HCT116 (cell line): ENCODE data around the gene HPCAL4. TPM values are rescaled to one million over a fixed set of nuclear protein-coding genes. Genes with fewer than 3 reads are reported as not detected.

Experiments used
- ATAC-seq: fragments of 200-7000 bp; cut with Tn5 transposase; 2 replicates; pipeline ENCODE4 v1.9.1; 2020; ENCODE audit warnings: mild to moderate bottlenecking, moderate library complexity
- BruUV-seq: library from RNA; stranded (reverse); fragments of 400-500 nt; replicated peaks from 2 replicates; lab custom pipeline; 2021; lab: Mats Ljungman, UMichigan
- CTCF ChIA-PET: fragments of 300-600 bp; sonication (Branson Sonifier 250); formaldehyde crosslinking; loops from one replicate; lab custom pipeline; 2021; ENCODE audit warnings: antibody characterized with exemption; lab: Charles Lee
- POLR2A ChIA-PET: fragments of 300-600, 350-600 bp; sonication (Branson Sonifier 250); formaldehyde crosslinking; loops from one replicate; lab custom pipeline; 2021; ENCODE audit warnings: antibody characterized with exemption; lab: Charles Lee
- RAD21 ChIA-PET, 2 experiments: fragments of 300-600 bp; sonication (Branson Sonifier 250); formaldehyde crosslinking; loops; one replicate each; lab custom pipeline; 2023; ENCODE audit warnings: low total read pairs in 2 of 2; ENCODE audit not compliant: uncharacterized antibody in 2 of 2, unreplicated experiment in 2 of 2, low non-redundant PET in 1 of 2; lab: Charles Lee
- DNase-seq: peaks from one replicate; pipeline ENCODE4 v3.0.0-alpha.2; 2010; ENCODE audit warnings: low read depth, low spot score
- H2AFZ ChIP-seq: fragments of 200-600 bp; shearing (Covaris generic), sonication (generic); 2 replicates; pipeline ENCODE4 v1.6.1; 2017; ENCODE audit warnings: low read depth, mixed run types, mixed read lengths, antibody characterized with exemption, low read length; ENCODE audit not compliant: poor library complexity, severe bottlenecking
- H3K27ac ChIP-seq: 2 replicates; pipeline ENCODE4 v1.5.1; 2012; ENCODE audit warnings: low read depth, low read length
- H3K27me3 ChIP-seq: fragments of 200-600 bp; sonication (generic); 2 replicates; pipeline ENCODE4 v1.6.1; 2016; ENCODE audit warnings: mixed run types, low read length, mixed read lengths; ENCODE audit not compliant: insufficient read depth
- H3K36me3 ChIP-seq, 2 experiments: fragments of 200-500 bp in 1 of 2; fragments of 200-600 bp in 1 of 2; sonication (Bioruptor generic) in 1 of 2; sonication (generic) in 1 of 2; 2 replicates each; pipeline versions ENCODE4 v1.5.1 to v1.6.1; 2014 to 2016; ENCODE audit warnings: low read length in 2 of 2, inconsistent platforms in 1 of 2, mixed read lengths in 1 of 2, mixed run types in 1 of 2; ENCODE audit not compliant: insufficient read depth in 2 of 2, control insufficient read depth in 1 of 2
- H3K4me1 ChIP-seq, 2 experiments: fragments of 200-600 bp in 1 of 2; sonication (generic) in 1 of 2; 2 replicates each; pipeline versions ENCODE4 v1.5.1 to v1.6.1; 2012 to 2017; ENCODE audit warnings: low read length in 2 of 2, inconsistent platforms in 1 of 2, mild to moderate bottlenecking in 1 of 2, mixed read lengths in 1 of 2, mixed run types in 1 of 2, moderate library complexity in 1 of 2; ENCODE audit not compliant: insufficient read depth in 2 of 2, control insufficient read depth in 1 of 2
- H3K4me2 ChIP-seq: fragments of 200-600 bp; sonication (generic); 2 replicates; pipeline ENCODE4 v1.6.1; 2017; ENCODE audit warnings: mixed run types, low read length, mixed read lengths
- H3K4me3 ChIP-seq, 2 experiments: fragments of 200-600 bp in 1 of 2; sonication (generic) in 1 of 2; replicated peaks in 1 of 2; 2 replicates each; pipeline ENCODE4 v1.5.1; 2011 to 2016; ENCODE audit warnings: low read length in 2 of 2, control low read depth in 1 of 2, low read depth in 1 of 2, mild to moderate bottlenecking in 1 of 2, mixed read lengths in 1 of 2, mixed run types in 1 of 2
- H3K79me2 ChIP-seq: fragments of 200-600 bp; sonication (generic); 2 replicates; pipeline ENCODE4 v1.6.1; 2017; ENCODE audit warnings: mild to moderate bottlenecking, mixed run types, low read length, moderate library complexity, mixed read lengths; ENCODE audit not compliant: insufficient read depth
- H3K9ac ChIP-seq: fragments of 200-600 bp; sonication (generic); 2 replicates; pipeline ENCODE4 v1.6.1; 2016; ENCODE audit warnings: low read length, mixed read lengths
- H3K9me2 ChIP-seq: fragments of 200-600 bp; sonication (generic), shearing (Covaris generic); 2 replicates; pipeline ENCODE4 v1.6.1; 2017; ENCODE audit warnings: mixed run types, mild to moderate bottlenecking, moderate library complexity; ENCODE audit not compliant: insufficient read depth
- H3K9me3 ChIP-seq, 2 experiments: fragments of 200-500 bp in 1 of 2; fragments of 200-600 bp in 1 of 2; sonication (Bioruptor generic) in 1 of 2; sonication (generic) in 1 of 2; 2 replicates each; pipeline ENCODE4 v1.6.1; 2014 to 2017; ENCODE audit warnings: low read length in 2 of 2, mixed read lengths in 2 of 2, inconsistent platforms in 1 of 2, low read depth in 1 of 2, mild to moderate bottlenecking in 1 of 2, mixed run types in 1 of 2, moderate library complexity in 1 of 2; ENCODE audit not compliant: control insufficient read depth in 1 of 2, insufficient read depth in 1 of 2
- H4K20me1 ChIP-seq: fragments of 200-600 bp; sonication (generic), shearing (Covaris generic); 2 replicates; pipeline ENCODE4 v1.6.1; 2017; ENCODE audit warnings: mixed run types, mild to moderate bottlenecking, moderate library complexity; ENCODE audit not compliant: insufficient read depth
- CBX3 ChIP-seq: IDR thresholded peaks from 2 replicates; pipeline ENCODE4 v1.6.1; 2012; ENCODE audit warnings: low read depth
- CEBPB ChIP-seq: IDR thresholded peaks from 2 replicates; pipeline ENCODE4 v1.6.1; 2012; ENCODE audit warnings: low read depth
- EZH2phosphoT487 ChIP-seq: fragments of 200-600 bp; IDR thresholded peaks from 2 replicates; pipeline ENCODE4 v1.6.1; 2018; ENCODE audit warnings: antibody characterized with exemption, borderline replicate concordance
- FOSL1 ChIP-seq: IDR thresholded peaks from 2 replicates; pipeline ENCODE4 v1.6.1; 2012; ENCODE audit warnings: low read depth
- JUND ChIP-seq: IDR thresholded peaks from 2 replicates; pipeline ENCODE4 v1.6.1; 2012
- POLR2A ChIP-seq: IDR thresholded peaks from 2 replicates; pipeline ENCODE4 v1.7.0; 2011; ENCODE audit warnings: borderline replicate concordance; ENCODE audit not compliant: insufficient read depth, insufficient read length; ENCODE audit errors: extremely low read depth
- POLR2AphosphoS5 ChIP-seq: IDR thresholded peaks from 2 replicates; pipeline ENCODE4 v1.6.1; 2011; ENCODE audit warnings: mild to moderate bottlenecking, low read depth, low read length, moderate library complexity
- SIN3A ChIP-seq: IDR thresholded peaks from 2 replicates; pipeline ENCODE4 v1.6.1; 2012; ENCODE audit warnings: low read depth
- SP1 ChIP-seq: IDR thresholded peaks from 2 replicates; pipeline ENCODE4 v1.6.1; 2012; ENCODE audit warnings: low read depth
- SRF ChIP-seq: IDR thresholded peaks from 2 replicates; pipeline ENCODE4 v1.6.1; 2012; ENCODE audit warnings: low read depth
- TCF7L2 ChIP-seq: IDR thresholded peaks from 2 replicates; pipeline ENCODE4 v1.7.0; 2011; ENCODE audit warnings: borderline replicate concordance, inconsistent platforms; ENCODE audit not compliant: insufficient read depth, insufficient read length; ENCODE audit errors: extremely low read depth
- YY1 ChIP-seq: IDR thresholded peaks from 2 replicates; pipeline ENCODE4 v1.6.1; 2011; ENCODE audit warnings: low read length, low read depth, moderate library complexity, mild to moderate bottlenecking; ENCODE audit not compliant: insufficient replicate concordance; ENCODE audit errors: extremely low read depth
- ZFX ChIP-seq: fragments of 450-650 bp; IDR thresholded peaks from 2 replicates; pipeline ENCODE4 v1.6.1; 2017
- ZNF274 ChIP-seq: fragments of 200-500 bp; sonication (Bioruptor generic); IDR thresholded peaks from 2 replicates; pipeline ENCODE4 v1.6.1; 2014; ENCODE audit warnings: mild to moderate bottlenecking, low read depth, low read length, inconsistent platforms
- intact Hi-C: fragments of 100-400 bp; cut with micrococcal nuclease; formaldehyde crosslinking; loops from 2 replicates; pipeline ENCODE4 v1.10.0; 2022
- total RNA-seq: library from RNA; stranded (reverse); gene quantifications from one replicate; pipeline ENCODE4 v1.2.1, GENCODE V29; 2021; ENCODE audit not compliant: unreplicated experiment
- TF ChIP-seq, protein P1 (sequence below): IDR thresholded peaks from 2 replicates; pipeline ENCODE4 v1.6.1; 2012
- TF ChIP-seq, protein P2 (sequence below), 3 experiments: fragments of 200-600 bp in 1 of 3; sonication (generic) in 1 of 3; IDR thresholded peaks in 2 of 3; conservative IDR thresholded peaks in 1 of 3; 2 replicates each; pipeline ENCODE4 v1.5.1; 2012 to 2017; ENCODE audit warnings: low read depth in 2 of 3, low read length in 2 of 3, antibody characterized with exemption in 1 of 3, borderline replicate concordance in 1 of 3, control low read depth in 1 of 3, mild to moderate bottlenecking in 1 of 3, mixed read lengths in 1 of 3, mixed run types in 1 of 3, moderate library complexity in 1 of 3; ENCODE audit not compliant: insufficient read depth in 1 of 3
- TF ChIP-seq, protein P3 (sequence below): IDR thresholded peaks from 2 replicates; pipeline ENCODE4 v1.6.1; 2012; ENCODE audit warnings: low read depth

HPCAL4 gene
- total RNA-seq, 1 experiment from 2014 or later: 5.2 TPM

DNA sequence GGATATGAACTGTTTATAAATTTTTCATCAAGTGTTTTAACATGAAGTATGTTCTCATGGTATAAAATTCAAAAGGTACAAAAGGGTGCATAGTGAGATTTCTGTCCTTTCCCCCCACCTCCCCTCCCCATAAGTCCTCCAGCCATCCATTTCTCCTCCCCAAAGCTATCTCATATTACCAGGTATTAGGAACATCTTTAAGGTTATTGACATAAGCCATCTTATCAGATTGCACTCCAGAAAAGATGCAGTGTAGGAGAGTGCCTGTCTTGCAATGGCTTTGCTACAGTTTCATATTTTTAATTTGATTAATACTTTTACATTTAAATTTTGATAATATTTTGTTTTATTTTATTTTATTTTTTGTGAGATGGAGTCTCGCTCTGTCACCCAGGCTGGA, 13.5 kb upstream of the HPCAL4 start:
- H3K9me3 ChIP-seq: no peaks in the 10 kb centered on the region
- no TSS peak for BruUV-seq
- no peaks in the 10 kb centered on the region for H3K9me2 ChIP-seq
- H3K9ac ChIP-seq: no peak overlapping the region
- intact Hi-C loops: loop anchor here (5.0 kb wide), 1 partner anchor 268 kb away; no protein-coding TSS in a partner anchor
- TF ChIP-seq CBX3 (no peak), TCF7L2 (no peak), FOSL1 (no peak), SIN3A (no peak), ZNF274 (no peak), EZH2phosphoT487 (no peak), POLR2AphosphoS5 (no peak), CEBPB (no peak), JUND (no peak), SRF (no peak), SP1 (no peak), YY1 (no peak), POLR2A (no peak), ZFX (no peak)
- TF ChIP-seq, protein P1, sequence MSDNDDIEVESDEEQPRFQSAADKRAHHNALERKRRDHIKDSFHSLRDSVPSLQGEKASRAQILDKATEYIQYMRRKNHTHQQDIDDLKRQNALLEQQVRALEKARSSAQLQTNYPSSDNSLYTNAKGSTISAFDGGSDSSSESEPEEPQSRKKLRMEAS: no peak
- TF ChIP-seq, protein P2, sequence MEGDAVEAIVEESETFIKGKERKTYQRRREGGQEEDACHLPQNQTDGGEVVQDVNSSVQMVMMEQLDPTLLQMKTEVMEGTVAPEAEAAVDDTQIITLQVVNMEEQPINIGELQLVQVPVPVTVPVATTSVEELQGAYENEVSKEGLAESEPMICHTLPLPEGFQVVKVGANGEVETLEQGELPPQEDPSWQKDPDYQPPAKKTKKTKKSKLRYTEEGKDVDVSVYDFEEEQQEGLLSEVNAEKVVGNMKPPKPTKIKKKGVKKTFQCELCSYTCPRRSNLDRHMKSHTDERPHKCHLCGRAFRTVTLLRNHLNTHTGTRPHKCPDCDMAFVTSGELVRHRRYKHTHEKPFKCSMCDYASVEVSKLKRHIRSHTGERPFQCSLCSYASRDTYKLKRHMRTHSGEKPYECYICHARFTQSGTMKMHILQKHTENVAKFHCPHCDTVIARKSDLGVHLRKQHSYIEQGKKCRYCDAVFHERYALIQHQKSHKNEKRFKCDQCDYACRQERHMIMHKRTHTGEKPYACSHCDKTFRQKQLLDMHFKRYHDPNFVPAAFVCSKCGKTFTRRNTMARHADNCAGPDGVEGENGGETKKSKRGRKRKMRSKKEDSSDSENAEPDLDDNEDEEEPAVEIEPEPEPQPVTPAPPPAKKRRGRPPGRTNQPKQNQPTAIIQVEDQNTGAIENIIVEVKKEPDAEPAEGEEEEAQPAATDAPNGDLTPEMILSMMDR (IDR thresholded peaks at IDR 0.05 in 2 of 3, conservative IDR thresholded peaks at IDR 0.05 in 1 of 3; ENCODE audit: borderline replicate concordance in 1 of 3, insufficient read depth in 1 of 3, low read depth in 2 of 3, low read length in 2 of 3): no peak
- TF ChIP-seq, protein P3, sequence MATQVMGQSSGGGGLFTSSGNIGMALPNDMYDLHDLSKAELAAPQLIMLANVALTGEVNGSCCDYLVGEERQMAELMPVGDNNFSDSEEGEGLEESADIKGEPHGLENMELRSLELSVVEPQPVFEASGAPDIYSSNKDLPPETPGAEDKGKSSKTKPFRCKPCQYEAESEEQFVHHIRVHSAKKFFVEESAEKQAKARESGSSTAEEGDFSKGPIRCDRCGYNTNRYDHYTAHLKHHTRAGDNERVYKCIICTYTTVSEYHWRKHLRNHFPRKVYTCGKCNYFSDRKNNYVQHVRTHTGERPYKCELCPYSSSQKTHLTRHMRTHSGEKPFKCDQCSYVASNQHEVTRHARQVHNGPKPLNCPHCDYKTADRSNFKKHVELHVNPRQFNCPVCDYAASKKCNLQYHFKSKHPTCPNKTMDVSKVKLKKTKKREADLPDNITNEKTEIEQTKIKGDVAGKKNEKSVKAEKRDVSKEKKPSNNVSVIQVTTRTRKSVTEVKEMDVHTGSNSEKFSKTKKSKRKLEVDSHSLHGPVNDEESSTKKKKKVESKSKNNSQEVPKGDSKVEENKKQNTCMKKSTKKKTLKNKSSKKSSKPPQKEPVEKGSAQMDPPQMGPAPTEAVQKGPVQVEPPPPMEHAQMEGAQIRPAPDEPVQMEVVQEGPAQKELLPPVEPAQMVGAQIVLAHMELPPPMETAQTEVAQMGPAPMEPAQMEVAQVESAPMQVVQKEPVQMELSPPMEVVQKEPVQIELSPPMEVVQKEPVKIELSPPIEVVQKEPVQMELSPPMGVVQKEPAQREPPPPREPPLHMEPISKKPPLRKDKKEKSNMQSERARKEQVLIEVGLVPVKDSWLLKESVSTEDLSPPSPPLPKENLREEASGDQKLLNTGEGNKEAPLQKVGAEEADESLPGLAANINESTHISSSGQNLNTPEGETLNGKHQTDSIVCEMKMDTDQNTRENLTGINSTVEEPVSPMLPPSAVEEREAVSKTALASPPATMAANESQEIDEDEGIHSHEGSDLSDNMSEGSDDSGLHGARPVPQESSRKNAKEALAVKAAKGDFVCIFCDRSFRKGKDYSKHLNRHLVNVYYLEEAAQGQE: no peak
- RAD21 ChIA-PET: no interaction called here
- no peak overlapping the region for H3K27ac ChIP-seq
- H2AFZ ChIP-seq: no peak overlapping the region
- no peaks in the 10 kb centered on the region for H3K27me3 ChIP-seq
- no peaks in the 10 kb centered on the region for H4K20me1 ChIP-seq
- POLR2A ChIA-PET: no interaction called here
- H3K4me2 ChIP-seq: no peak overlapping the region
- H3K4me1 ChIP-seq: peaks cover 0 to 9% of the 10 kb centered on the region in 2 experiments; a peak in 2 of 4 replicates
- CTCF ChIA-PET: interaction anchor here (1.1 kb wide), 1 partner anchor 95 kb away, joined by 3 read pairs; no protein-coding TSS in a partner anchor
- ATAC-seq (no peak), DNase-seq (no peak)
- no peaks in the 10 kb centered on the region for H3K36me3 ChIP-seq
- H3K79me2 ChIP-seq: no peaks in the 10 kb centered on the region
- H3K4me3 ChIP-seq: no peak overlapping the region
